ENCODE measurements around the gene OSBPL7. TPM values are rescaled to one million over a fixed set of nuclear protein-coding genes. Genes with fewer than 3 reads are reported as not detected.

OSBPL7 gene
- total RNA-seq, 2 experiments from 2014 or later = 14.7 to 15.6 TPM

GRCh38 chr17:47837401-47838039 is 15.9 kb upstream of the OSBPL7 start:
- ChIA-PET CTCF (interaction anchor here (0.8 to 18.4 kb wide), 3 partner anchors 11 to 133 kb away, joined by 3 to 672 read pairs (median 4); partner anchors contain the start of genes CDK5RAP3 and SP2), POLR2A (no interaction called here)
- no peak overlapping the region for H3K27ac Mint-ChIP-seq
- DNase-seq = no peak
- H3K9me3 Mint-ChIP-seq = no peaks in the 10 kb centered on the region
- intact Hi-C loops (cut with micrococcal nuclease) = no loop called here
- no peak overlapping the region for H3K4me3 Mint-ChIP-seq
- peaks cover 42% of the 10 kb centered on the region for H3K4me1 Mint-ChIP-seq (ENCODE audit: low read depth)
- no peaks in the 10 kb centered on the region for H3K27me3 Mint-ChIP-seq
- H3K36me3 Mint-ChIP-seq = peaks cover 1% of the 10 kb centered on the region

DNA sequence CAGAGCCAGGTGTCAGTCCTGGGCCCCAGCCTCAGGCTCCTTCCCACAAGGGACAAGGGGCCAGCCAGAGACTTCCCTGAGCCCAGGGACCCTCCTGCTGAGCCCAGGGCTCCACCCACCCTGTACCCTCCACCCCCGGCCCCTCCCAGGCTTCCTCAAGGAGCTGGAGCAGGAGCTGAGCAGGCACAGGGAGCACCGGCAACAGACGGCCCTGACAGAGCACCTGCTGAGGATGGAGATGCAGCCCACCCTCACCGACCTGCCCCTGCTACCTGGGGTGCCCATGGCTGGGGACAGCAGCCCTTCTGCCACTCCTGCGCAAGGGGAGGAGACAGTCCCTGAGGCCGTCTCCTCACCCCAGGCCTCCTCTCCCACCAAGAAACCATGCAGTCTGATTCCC is 15.0 kb upstream of the OSBPL7 start:
- POLR2A ChIA-PET = no interaction called here
- Mint-ChIP-seq H3K27ac (no peak overlapping the region), H3K4me1 (ENCODE audit: low read depth) (peaks cover 39% of the 10 kb centered on the region), H3K27me3 (no peaks in the 10 kb centered on the region), H3K36me3 (peaks cover 1% of the 10 kb centered on the region), H3K4me3 (no peak overlapping the region), H3K9me3 (no peaks in the 10 kb centered on the region)
- CTCF ChIA-PET = interaction anchor here (18.4 kb wide), 1 partner anchor 52 kb away, joined by 672 read pairs; the partner anchor contains the start of gene SP2
- no peak for DNase-seq
- intact Hi-C loops (cut with micrococcal nuclease) = no loop called here

GRCh38 chr17:47834756-47835155 is 13.2 kb upstream of the OSBPL7 start:
- Mint-ChIP-seq H3K27me3 (no peaks in the 10 kb centered on the region), H3K4me3 (no peak overlapping the region), H3K9me3 (no peaks in the 10 kb centered on the region), H3K4me1 (ENCODE audit: low read depth) (peaks cover 37% of the 10 kb centered on the region), H3K27ac (peak overlapping the region; percentile 13), H3K36me3 (peaks cover 1% of the 10 kb centered on the region)
- DNase-seq = no peak
- intact Hi-C loops (cut with micrococcal nuclease) = no loop called here
- ChIA-PET CTCF (interaction anchor here (1.2 to 18.4 kb wide), 3 partner anchors 8 to 114 kb away, joined by 6 to 672 read pairs (median 7); partner anchors contain the start of gene SP2), POLR2A (interaction anchor here (0.9 kb wide), 1 partner anchor 61 kb away, joined by 3 read pairs; the partner anchor contains the start of gene SP2)

DNA sequence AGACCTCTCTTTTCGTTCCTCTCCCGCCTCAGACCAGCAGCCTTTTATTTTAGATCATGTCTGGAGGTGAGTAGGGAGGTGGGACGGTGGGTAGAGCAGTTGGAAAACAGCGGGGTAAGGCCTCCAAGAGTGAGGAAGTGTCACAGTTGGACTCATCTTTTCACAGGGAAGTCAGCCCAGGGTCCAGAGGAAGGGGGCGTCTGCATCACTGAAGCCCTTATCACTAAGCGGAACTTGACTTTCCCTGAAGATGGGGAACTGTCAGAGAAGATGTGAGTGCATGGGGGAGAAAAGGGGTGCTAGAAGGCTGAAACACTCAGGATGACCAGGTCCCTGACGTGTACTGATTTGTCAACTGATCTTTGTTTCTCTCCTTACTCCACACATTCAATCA is 10.3 kb upstream of the OSBPL7 start:
- peaks cover 3% of the 10 kb centered on the region for H3K36me3 Mint-ChIP-seq
- intact Hi-C loops (cut with micrococcal nuclease) = loop anchor here (1.0 kb wide), 1 partner anchor 109 kb away; the partner anchor contains the start of gene PNPO
- CTCF ChIA-PET = interaction anchor here (0.6 to 3.0 kb wide), 12 partner anchors 9 to 626 kb away, joined by 3 to 19 read pairs (median 6); partner anchors contain the start of genes CDK5RAP3, OSBPL7 and SCRN2
- no peak for DNase-seq
- POLR2A ChIA-PET = interaction anchor here (0.6 to 2.2 kb wide), 5 partner anchors 9 to 63 kb away, joined by 3 to 13 read pairs (median 10); partner anchors contain the start of genes OSBPL7, SCRN2 and SP2
- H3K9me3 Mint-ChIP-seq = no peaks in the 10 kb centered on the region
- no peaks in the 10 kb centered on the region for H3K27me3 Mint-ChIP-seq
- H3K4me3 Mint-ChIP-seq = peak overlapping the region; percentile 85
- H3K27ac Mint-ChIP-seq = peak overlapping the region; percentile 81
- H3K4me1 Mint-ChIP-seq (ENCODE audit: low read depth) = peaks cover 50% of the 10 kb centered on the region

DNA sequence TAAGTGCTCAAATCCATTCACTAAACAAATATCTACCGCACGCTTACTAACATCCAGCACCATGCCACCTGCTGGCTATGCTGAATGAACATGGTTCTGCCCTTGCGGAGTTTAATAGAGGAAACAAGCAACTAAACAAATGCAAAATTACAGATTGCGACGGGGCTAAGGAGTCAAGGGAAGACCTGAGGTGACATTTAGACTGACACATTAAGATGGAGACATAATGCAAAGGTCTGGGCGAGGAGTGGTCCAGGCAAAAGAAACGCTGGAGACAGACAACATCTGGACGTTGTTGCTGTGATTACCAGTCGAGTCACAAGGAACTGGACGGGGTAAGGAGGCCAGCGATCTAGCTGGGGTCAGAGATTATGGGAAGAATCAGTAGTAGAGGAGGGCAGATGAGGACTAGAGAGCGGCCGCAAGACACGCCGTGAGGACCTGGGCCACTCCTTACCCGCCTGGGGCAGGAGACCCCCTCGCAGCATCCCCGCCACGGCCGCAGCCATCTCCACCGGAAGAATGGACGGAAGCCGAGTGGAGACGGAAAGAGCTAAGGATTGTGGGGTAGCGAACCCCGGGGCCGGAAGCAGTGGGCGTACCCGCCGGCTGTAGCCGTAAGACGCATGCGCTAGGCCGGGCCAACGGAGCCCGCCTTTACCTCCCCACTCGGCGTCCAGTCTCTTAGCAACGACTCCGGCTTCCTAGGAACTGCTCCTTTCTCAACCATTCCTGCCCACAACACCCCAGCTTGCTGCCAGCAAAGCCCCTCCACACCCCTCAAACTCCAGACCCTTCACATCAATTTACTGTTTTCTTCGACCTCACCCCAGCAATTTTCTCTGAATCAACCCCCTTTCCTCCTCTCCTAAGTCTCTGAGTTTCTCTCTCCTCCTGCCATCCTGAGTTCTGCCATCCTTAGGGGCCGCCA is 9.7 kb upstream of the OSBPL7 start, which contains the start of the genes LRRC46 and MRPL10:
LRRC46 (plus strand) TSS at position 668 of the 931 bp plus-strand sequence. CDS start 320 bp downstream, outside the sequence.
MRPL10 (minus strand) TSS at position 539 of the 931 bp plus-strand sequence; CDS start at position 509, 30 bp downstream.
- H3K27me3 Mint-ChIP-seq = no peaks in the 10 kb centered on the region
- ChIA-PET POLR2A (interaction anchor here (0.6 to 2.2 kb wide), 5 partner anchors 9 to 64 kb away, joined by 3 to 13 read pairs (median 10); partner anchors contain the start of genes OSBPL7, SCRN2 and SP2), CTCF (interaction anchor here (0.6 to 3.0 kb wide), 14 partner anchors 9 to 625 kb away, joined by 3 to 19 read pairs (median 6); partner anchors contain the start of genes CDK5RAP3, OSBPL7, PNPO and SCRN2)
- H3K4me1 Mint-ChIP-seq (ENCODE audit: low read depth) = peaks cover 50% of the 10 kb centered on the region
- peak within 1 kb of the TSS; percentile 85 for H3K4me3 Mint-ChIP-seq
- H3K9me3 Mint-ChIP-seq = no peaks in the 10 kb centered on the region
- peak; percentile 96 for DNase-seq
- H3K27ac Mint-ChIP-seq = peak within 1 kb of the TSS; percentile 81
- intact Hi-C loops (cut with micrococcal nuclease) = loop anchor here (1.0 kb wide), 1 partner anchor 110 kb away; the partner anchor contains the start of gene PNPO
- peaks cover 10% of the 10 kb centered on the region for H3K36me3 Mint-ChIP-seq

DNA sequence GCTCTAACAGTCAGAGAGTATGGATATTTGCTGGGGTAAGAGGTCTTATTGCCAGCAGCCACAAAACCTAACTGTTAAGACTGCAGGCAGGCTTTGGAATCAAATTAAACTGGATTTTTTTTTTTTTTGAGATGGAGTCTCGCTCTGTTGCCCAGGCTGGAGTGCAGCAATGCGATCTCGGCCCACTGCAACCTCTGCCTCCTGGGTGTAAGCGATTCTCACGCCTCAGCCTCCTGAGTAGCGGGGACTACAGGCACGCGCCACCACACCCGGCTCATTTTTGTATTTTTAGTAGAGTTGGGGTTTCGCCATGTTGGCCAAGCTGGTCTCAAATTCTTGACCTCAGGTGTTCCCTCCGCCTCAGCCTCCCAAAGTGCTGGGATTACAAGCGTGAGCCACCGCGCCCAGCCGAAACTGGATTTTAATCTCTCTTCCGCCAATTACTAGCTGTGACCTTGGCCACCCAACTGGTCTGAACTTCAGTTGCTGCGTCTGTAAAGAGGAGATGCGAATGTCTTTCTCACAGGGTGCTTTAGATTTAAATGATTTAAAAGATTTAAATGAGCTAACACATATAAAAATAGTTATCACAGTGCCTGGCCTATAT is 8.9 kb upstream of the OSBPL7 start:
- peak overlapping the region; percentile 85 for H3K4me3 Mint-ChIP-seq
- no peaks in the 10 kb centered on the region for H3K27me3 Mint-ChIP-seq
- ChIA-PET POLR2A (interaction anchor here (1.1 to 2.2 kb wide), 2 partner anchors 8 to 17 kb away, joined by 3 to 13 read pairs; partner anchors contain the start of gene OSBPL7), CTCF (interaction anchor here (0.7 to 3.0 kb wide), 11 partner anchors 9 to 140 kb away, joined by 3 to 19 read pairs (median 6); partner anchors contain the start of genes CDK5RAP3, OSBPL7, PNPO and SCRN2)
- intact Hi-C loops (cut with micrococcal nuclease) = loop anchor here (1.0 kb wide), 1 partner anchor 111 kb away; the partner anchor contains the start of gene PNPO
- H3K36me3 Mint-ChIP-seq = peaks cover 14% of the 10 kb centered on the region
- no peak for DNase-seq
- peak overlapping the region; percentile 81 for H3K27ac Mint-ChIP-seq
- H3K4me1 Mint-ChIP-seq (ENCODE audit: low read depth) = peaks cover 50% of the 10 kb centered on the region
- no peaks in the 10 kb centered on the region for H3K9me3 Mint-ChIP-seq

- POLR2A ChIA-PET = no interaction called here
- peaks cover 17% of the 10 kb centered on the region for H3K36me3 Mint-ChIP-seq
These were observed 8.3 kb upstream of the OSBPL7 start for GRCh38 chr17:47829870-47830269.

DNA sequence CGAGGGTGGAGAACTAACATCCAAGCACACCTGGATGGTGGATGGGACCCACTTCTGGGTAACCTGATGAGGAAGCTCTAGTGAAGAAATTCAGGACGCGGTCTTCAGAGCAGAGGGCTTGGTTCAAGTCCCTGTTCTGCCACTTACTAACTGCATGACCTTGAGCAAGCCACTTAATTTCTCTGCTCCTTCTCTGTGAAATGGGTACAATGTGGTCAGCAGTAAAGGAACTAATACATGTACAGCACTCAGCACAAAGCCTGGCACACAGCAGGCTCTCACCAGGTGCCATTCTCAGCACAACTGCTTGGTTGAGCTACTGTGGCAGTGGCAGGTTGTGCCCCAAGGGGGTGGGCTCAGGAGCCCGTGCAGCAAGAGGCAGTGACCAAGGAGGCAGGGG is 1.9 kb upstream of the OSBPL7 start:
- Mint-ChIP-seq H3K27me3 (no peaks in the 10 kb centered on the region), H3K36me3 (peaks cover 27% of the 10 kb centered on the region), H3K4me1 (ENCODE audit: low read depth) (peaks cover 29% of the 10 kb centered on the region), H3K9me3 (no peaks in the 10 kb centered on the region), H3K4me3 (no peak overlapping the region), H3K27ac (no peak overlapping the region)
- DNase-seq = no peak
- ChIA-PET POLR2A (interaction anchor here (2.4 kb wide), 1 partner anchor 8 kb away, joined by 13 read pairs; the partner anchor contains the start of genes LRRC46 and MRPL10), CTCF (interaction anchor here (2.0 kb wide), 1 partner anchor 147 kb away, joined by 6 read pairs; the partner anchor contains the start of gene CDK5RAP3)
- intact Hi-C loops (cut with micrococcal nuclease) = loop anchor here (10.0 kb wide), 1 partner anchor 109 kb away; no protein-coding TSS in a partner anchor

More at GRCh38 chr17:47829870-47830269, 8.3 kb upstream of the OSBPL7 start:
- H3K27me3 Mint-ChIP-seq = no peaks in the 10 kb centered on the region
- intact Hi-C loops (cut with micrococcal nuclease) = loop anchor here (10.0 kb wide), 1 partner anchor 115 kb away; no protein-coding TSS in a partner anchor
- H3K4me3 Mint-ChIP-seq = peak overlapping the region; percentile 85
- peak; percentile 62 for DNase-seq
- H3K4me1 Mint-ChIP-seq (ENCODE audit: low read depth) = peaks cover 45% of the 10 kb centered on the region
- peak overlapping the region; percentile 81 for H3K27ac Mint-ChIP-seq
- CTCF ChIA-PET = interaction anchor here (0.7 to 3.0 kb wide), 3 partner anchors 11 to 21 kb away, joined by 3 to 17 read pairs (median 16); partner anchors contain the start of genes SCRN2 and SP6
- H3K9me3 Mint-ChIP-seq = no peaks in the 10 kb centered on the region

- no peaks in the 10 kb centered on the region for H3K27me3 Mint-ChIP-seq
- no peaks in the 10 kb centered on the region for H3K9me3 Mint-ChIP-seq
- peak overlapping the region; percentile 38 for H3K4me3 Mint-ChIP-seq
- peak overlapping the region; percentile 43 for H3K27ac Mint-ChIP-seq
- peaks cover 28% of the 10 kb centered on the region for H3K36me3 Mint-ChIP-seq
- POLR2A ChIA-PET = interaction anchor here (2.0 to 2.4 kb wide), 2 partner anchors 9 to 73 kb away, joined by 7 to 13 read pairs; partner anchors contain the start of genes LRRC46 and MRPL10
- H3K4me1 Mint-ChIP-seq (ENCODE audit: low read depth) = peaks cover 26% of the 10 kb centered on the region
- CTCF ChIA-PET = interaction anchor here (1.0 to 2.7 kb wide), 3 partner anchors 8 to 148 kb away, joined by 3 to 19 read pairs (median 6); partner anchors contain the start of genes CDK5RAP3, LRRC46, MRPL10 and SCRN2
- intact Hi-C loops (cut with micrococcal nuclease) = loop anchor here (10.0 kb wide), 1 partner anchor 108 kb away; no protein-coding TSS in a partner anchor
- DNase-seq = no peak
These were observed 1.2 kb upstream of the OSBPL7 start for GRCh38 chr17:47822785-47823184.

DNA sequence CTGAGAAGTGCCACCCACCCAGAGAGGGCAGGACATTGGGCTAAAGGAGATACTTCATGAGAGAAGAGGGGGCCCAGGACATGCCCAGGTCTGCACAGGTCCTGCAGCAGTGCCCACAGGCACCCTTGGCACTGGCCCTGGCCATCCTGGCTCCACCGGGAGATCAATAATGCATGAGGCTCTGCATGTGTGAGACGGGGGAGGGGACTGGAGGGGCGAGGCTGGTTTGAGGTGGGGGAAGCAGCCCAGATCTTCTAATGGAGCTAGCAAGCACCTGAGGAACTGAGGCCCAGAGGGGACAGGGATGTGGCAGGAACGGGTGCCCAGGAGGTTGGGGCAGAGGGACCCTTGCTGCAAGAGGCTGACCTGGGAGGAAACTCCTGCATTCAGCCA is 567 bp downstream of the OSBPL7 start:
- intact Hi-C loops (cut with micrococcal nuclease) = loop anchor here (10.0 kb wide), 1 partner anchor 106 kb away; no protein-coding TSS in a partner anchor
- CTCF ChIA-PET = interaction anchor here (0.6 to 2.7 kb wide), 6 partner anchors 10 to 864 kb away, joined by 3 to 19 read pairs (median 3); partner anchors contain the start of genes CDK5RAP3, LRRC46 and MRPL10
- POLR2A ChIA-PET = interaction anchor here (1.1 to 2.4 kb wide), 3 partner anchors 10 to 74 kb away, joined by 4 to 13 read pairs (median 7); partner anchors contain the start of genes LRRC46 and MRPL10
- Mint-ChIP-seq H3K4me3 (peak overlapping the region; percentile 92), H3K27me3 (no peaks in the 10 kb centered on the region), H3K9me3 (no peaks in the 10 kb centered on the region), H3K27ac (peak overlapping the region; percentile 72), H3K36me3 (peaks cover 19% of the 10 kb centered on the region), H3K4me1 (ENCODE audit: low read depth) (peaks cover 26% of the 10 kb centered on the region)
- DNase-seq = no peak

All from activated CD4-positive, alpha-beta memory T cell treated with anti-CD3 and anti-CD28 coated beads for 36 hours (primary cell).